Measurements from ENCODE around the gene A1BG.

Gene A1BG

GRCh38 chr19:58335630-58336029 lies 17.7 kb downstream of the A1BG start:
- Histone ChIP-seq H3K27me3 (ENCODE audit: low read length) (no peaks in the 10 kb centered on the region), H3K79me2 (ENCODE audit: insufficient read depth, low read length) (0 out of 2 replicates have a peak, but pooled peaks cover 4% of the 10 kb centered on the region), H3K4me3 (ENCODE audit: insufficient read depth, low read length, poor library complexity, severe bottlenecking) (no peak overlapping the region), H3K9me2 (replicated peaks; ENCODE audit: insufficient read depth, low read length) (no peaks in the 10 kb centered on the region), H2AFZ (ENCODE audit: low read depth, low read length, severe bottlenecking) (no peak overlapping the region), H3K27ac (ENCODE audit: low read depth, low read length) (no peak overlapping the region), H3K9ac (ENCODE audit: low read length) (no peak overlapping the region), H3F3A (ENCODE audit: insufficient read depth) (no peaks in the 10 kb centered on the region), H4K20me1 (ENCODE audit: low read depth, low read length) (no peaks in the 10 kb centered on the region), H3K4me2 (ENCODE audit: low read depth, low read length, poor library complexity, severe bottlenecking) (no peak overlapping the region), H3K36me3 (ENCODE audit: low read length) (no peaks in the 10 kb centered on the region), H3K9me3 (ENCODE audit: insufficient read depth, low read length) (no peaks in the 10 kb centered on the region)
- TF ChIP-seq EZH2phosphoT487 (conservative IDR thresholded peaks at IDR 0.05; ENCODE audit: low read length) = no peak
- TF ChIP-seq CTCF (IDR thresholded peaks at IDR 0.05; ENCODE audit: insufficient read depth, low read length, poor library complexity, severe bottlenecking) = no peak

- Histone ChIP-seq H3K4me3 (ENCODE audit: insufficient read depth, low read length, poor library complexity, severe bottlenecking) (no peak overlapping the region), H3K9me3 (ENCODE audit: insufficient read depth, low read length) (no peaks in the 10 kb centered on the region), H4K20me1 (ENCODE audit: low read depth, low read length) (no peaks in the 10 kb centered on the region), H2AFZ (ENCODE audit: low read depth, low read length, severe bottlenecking) (no peak overlapping the region), H3K4me2 (ENCODE audit: low read depth, low read length, poor library complexity, severe bottlenecking) (no peak overlapping the region), H3F3A (ENCODE audit: insufficient read depth) (no peaks in the 10 kb centered on the region), H3K9ac (ENCODE audit: low read length) (no peak overlapping the region), H3K36me3 (ENCODE audit: low read length) (no peaks in the 10 kb centered on the region), H3K79me2 (ENCODE audit: insufficient read depth, low read length) (0 out of 2 replicates have a peak, but pooled peaks cover 4% of the 10 kb centered on the region), H3K27ac (ENCODE audit: low read depth, low read length) (no peak overlapping the region), H3K9me2 (replicated peaks; ENCODE audit: insufficient read depth, low read length) (no peaks in the 10 kb centered on the region), H3K27me3 (ENCODE audit: low read length) (no peaks in the 10 kb centered on the region)
- TF ChIP-seq CTCF (IDR thresholded peaks at IDR 0.05; ENCODE audit: insufficient read depth, low read length, poor library complexity, severe bottlenecking) = no peak
- no peak for TF ChIP-seq EZH2phosphoT487 (conservative IDR thresholded peaks at IDR 0.05; ENCODE audit: low read length)
Observed at GRCh38 chr19:58334691-58335249, 18.5 kb downstream of the A1BG start.

GRCh38 chr19:58332697-58333096 lies 20.6 kb downstream of the A1BG start:
- TF ChIP-seq EZH2phosphoT487 (conservative IDR thresholded peaks at IDR 0.05; ENCODE audit: low read length) (no peak), CTCF (IDR thresholded peaks at IDR 0.05; ENCODE audit: insufficient read depth, low read length, poor library complexity, severe bottlenecking) (no peak)
- H2AFZ ChIP-seq (ENCODE audit: low read depth, low read length, severe bottlenecking) = no peak overlapping the region
- H3K79me2 ChIP-seq (ENCODE audit: insufficient read depth, low read length) = peaks cover 10% of the 10 kb centered on the region; the same call in 1 of the 2 replicates
- no peak overlapping the region for H3K9ac ChIP-seq (ENCODE audit: low read length)
- H3F3A ChIP-seq (ENCODE audit: insufficient read depth) = no peaks in the 10 kb centered on the region
- H3K27me3 ChIP-seq (ENCODE audit: low read length) = no peaks in the 10 kb centered on the region
- H3K27ac ChIP-seq (ENCODE audit: low read depth, low read length) = no peak overlapping the region
- H3K4me2 ChIP-seq (ENCODE audit: low read depth, low read length, poor library complexity, severe bottlenecking) = no peak overlapping the region
- no peaks in the 10 kb centered on the region for H4K20me1 ChIP-seq (ENCODE audit: low read depth, low read length)
- no peaks in the 10 kb centered on the region for H3K9me3 ChIP-seq (ENCODE audit: insufficient read depth, low read length)
- no peaks in the 10 kb centered on the region for H3K36me3 ChIP-seq (ENCODE audit: low read length)
- no peak overlapping the region for H3K4me3 ChIP-seq (ENCODE audit: insufficient read depth, low read length, poor library complexity, severe bottlenecking)
- H3K9me2 ChIP-seq (replicated peaks; ENCODE audit: insufficient read depth, low read length) = no peaks in the 10 kb centered on the region

Data from SU-DHL-6 (cell line).